NCI-H345 treated with DMSO at 0.1 percent for 48 hours (cell line): Measurements from ENCODE around the gene GTPBP2.

Source experiments
- DNase-seq: peaks from one replicate; lab custom pipeline; 2025; ENCODE audit not compliant: unreplicated experiment; lab: John Stamatoyannopoulos, UW

Gene GTPBP2

DNA sequence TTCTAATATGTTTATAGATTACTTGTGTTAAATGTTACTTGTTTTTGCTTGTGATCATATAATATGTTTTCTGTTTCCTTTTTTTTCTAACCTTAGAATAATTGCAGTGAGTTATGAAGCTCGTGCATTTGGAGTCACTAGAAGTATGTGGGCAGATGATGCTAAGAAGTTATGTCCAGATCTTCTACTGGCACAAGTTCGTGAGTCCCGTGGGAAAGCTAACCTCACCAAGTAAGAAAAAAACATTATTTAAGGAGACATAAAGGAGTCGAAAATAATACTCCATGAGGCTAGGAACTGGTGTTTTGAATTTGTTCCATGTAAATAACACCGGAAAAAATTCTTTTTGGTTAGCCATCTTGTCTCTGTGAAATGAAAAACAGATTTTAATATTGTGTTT is 46.2 kb downstream of the GTPBP2 start:
- DNase-seq, result no peak

DNA sequence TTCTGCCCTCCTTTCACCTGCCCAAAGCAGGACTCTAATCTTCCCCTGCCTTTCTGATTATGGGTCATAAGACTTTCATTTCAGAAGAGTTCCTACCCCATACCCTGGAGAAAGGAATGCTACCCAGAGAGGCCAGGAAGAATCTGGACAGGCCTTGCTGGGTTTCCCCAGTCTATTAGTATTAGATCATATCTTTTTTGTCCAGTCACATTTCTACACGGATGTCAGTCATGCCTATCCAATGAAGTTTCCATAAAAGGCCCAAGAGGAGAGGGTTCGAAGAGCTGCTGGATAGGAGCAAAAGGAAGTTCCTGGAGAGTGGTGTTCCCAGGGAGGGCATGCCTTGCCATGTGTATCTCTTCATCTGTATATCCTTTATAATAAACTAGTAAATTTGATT is 49.9 kb downstream of the GTPBP2 start:
- no peak for DNase-seq

- DNase-seq, result no peak
Observed at GRCh38 chr6:43578748-43579147, 50.3 kb downstream of the GTPBP2 start.

DNA sequence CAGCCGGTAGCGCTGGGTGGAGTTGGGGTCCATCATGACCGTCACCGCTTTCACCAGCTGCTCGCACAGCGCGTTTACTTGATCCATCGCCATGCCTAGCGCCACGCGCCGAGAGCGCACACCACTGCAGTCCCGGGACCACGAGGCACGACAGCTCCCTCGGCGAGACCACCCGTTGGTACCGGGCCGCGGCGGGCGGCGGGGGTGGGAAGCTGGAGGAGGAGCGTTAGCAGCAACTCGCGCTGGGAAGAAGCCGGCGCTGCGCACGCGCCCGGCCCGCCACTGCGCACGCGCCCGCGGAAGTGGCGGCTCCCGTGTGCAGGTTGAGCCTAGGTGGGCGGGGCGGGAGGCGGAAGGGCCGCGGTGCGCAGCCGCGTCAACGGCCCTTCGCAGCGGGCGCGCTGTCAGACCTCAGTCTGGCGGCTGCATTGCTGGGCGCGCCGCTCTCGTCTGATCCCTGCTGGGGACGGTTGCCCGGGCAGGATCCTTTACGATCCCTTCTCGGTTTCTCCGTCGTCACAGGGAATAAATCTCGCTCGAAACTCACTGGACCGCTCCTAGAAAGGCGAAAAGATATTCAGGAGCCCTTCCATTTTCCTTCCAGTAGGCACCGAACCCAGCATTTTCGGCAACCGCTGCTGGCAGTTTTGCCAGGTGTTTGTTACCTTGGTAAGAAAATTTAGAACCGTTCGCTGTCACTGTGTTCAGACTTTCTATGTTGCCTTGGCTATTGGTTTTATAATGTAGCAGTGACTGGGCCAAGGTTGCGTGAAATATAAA is 53.1 kb downstream of the GTPBP2 start, which contains the start of the genes POLH and XPO5:
Gene POLH (plus strand): TSS at position 414 of the 780 bp plus-strand sequence. CDS start 6,135 bp downstream, outside the sequence.
Gene XPO5 (minus strand): TSS at position 267 of the 780 bp plus-strand sequence. CDS start 174 bp downstream, at position 93.
- peak; percentile 80 for DNase-seq

- DNase-seq, result peak; percentile 40
Observed at GRCh38 chr6:43575105-43575771, 53.8 kb downstream of the GTPBP2 start.

GRCh38 chr6:43572015-43572414 is 57.0 kb downstream of the GTPBP2 start:
- DNase-seq, result no peak

DNA sequence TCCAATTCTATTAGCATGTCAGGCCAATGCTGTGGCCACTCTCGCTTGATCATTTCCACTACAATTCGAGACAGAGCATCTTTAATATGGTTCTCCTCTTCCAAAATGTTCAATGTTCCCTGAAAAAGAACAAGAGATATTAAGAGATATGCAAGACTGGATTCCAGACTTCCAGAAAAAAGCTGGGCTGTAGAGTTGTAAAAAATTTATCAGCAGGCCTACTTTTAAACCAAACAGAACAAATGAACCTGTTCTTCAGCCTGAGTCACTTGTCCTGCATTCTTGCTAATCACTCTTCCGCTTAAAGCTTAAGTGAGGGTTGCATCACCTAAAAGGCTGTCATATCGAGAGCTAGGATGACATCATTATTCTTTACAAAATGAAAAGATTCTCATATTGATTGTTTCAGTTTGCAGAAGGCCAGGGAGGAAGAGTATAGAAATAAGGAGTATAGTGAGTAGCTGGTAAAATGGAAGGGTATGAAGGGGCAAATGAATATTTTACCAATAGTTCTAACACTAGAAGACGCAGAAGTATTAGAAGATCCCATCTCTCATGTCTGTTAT is 58.1 kb downstream of the GTPBP2 start:
- no peak for DNase-seq
